MM.1S (cell line): Measurements from ENCODE around the gene BST1.

Source experiments
- EZH2 ChIP-seq: fragments of 300-600 bp; sonication (generic); optimal IDR thresholded peaks from 2 replicates; pipeline ENCODE3; 2017; ENCODE audit warnings: low read depth, mild to moderate bottlenecking, antibody characterized with exemption, low read length, mixed read lengths
- EZH2phosphoT487 ChIP-seq: fragments of 300-600 bp; sonication (generic); IDR thresholded peaks from 2 replicates; pipeline ENCODE4 v1.6.1; 2018; ENCODE audit warnings: antibody characterized with exemption, low read length
- TF ChIP-seq, protein P1 (sequence below): fragments of 300-600 bp; sonication (generic); IDR thresholded peaks from 2 replicates; pipeline ENCODE4 v1.5.1; 2016; ENCODE audit warnings: antibody characterized with exemption, low read length, mixed read lengths

DNA sequence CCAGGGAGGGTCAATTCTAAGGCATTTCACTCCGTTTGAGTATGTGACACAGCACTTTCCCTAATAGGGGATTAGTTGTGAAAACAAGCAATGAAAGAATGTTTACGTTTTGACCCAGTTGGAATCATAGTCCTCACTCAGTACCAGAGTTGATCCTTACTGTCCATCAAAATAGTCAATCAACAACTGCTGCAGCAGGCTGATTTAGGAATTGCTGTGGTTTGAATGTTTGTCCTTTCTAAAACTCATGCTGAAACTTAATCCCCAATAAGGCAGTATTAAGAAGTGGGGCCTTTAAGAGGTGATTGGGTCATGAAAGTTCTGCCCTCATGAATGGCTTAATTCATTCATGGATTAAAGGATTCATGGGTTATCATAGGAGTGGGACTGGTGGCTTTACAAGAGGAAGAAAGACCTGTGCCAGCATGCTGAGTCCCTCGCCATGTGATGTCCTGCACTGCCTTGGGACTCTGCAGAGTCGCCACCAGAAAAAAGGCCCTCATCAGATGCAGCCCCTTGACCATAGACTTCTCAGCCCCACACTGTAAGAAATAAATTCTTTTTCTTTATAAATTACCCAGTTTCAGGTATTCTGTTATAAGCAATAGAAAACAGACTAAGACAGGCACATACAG, 44.6 kb upstream of the BST1 start:
- TF ChIP-seq, protein P1, sequence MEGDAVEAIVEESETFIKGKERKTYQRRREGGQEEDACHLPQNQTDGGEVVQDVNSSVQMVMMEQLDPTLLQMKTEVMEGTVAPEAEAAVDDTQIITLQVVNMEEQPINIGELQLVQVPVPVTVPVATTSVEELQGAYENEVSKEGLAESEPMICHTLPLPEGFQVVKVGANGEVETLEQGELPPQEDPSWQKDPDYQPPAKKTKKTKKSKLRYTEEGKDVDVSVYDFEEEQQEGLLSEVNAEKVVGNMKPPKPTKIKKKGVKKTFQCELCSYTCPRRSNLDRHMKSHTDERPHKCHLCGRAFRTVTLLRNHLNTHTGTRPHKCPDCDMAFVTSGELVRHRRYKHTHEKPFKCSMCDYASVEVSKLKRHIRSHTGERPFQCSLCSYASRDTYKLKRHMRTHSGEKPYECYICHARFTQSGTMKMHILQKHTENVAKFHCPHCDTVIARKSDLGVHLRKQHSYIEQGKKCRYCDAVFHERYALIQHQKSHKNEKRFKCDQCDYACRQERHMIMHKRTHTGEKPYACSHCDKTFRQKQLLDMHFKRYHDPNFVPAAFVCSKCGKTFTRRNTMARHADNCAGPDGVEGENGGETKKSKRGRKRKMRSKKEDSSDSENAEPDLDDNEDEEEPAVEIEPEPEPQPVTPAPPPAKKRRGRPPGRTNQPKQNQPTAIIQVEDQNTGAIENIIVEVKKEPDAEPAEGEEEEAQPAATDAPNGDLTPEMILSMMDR, result no peak
- TF ChIP-seq EZH2phosphoT487 (no peak), EZH2 (no peak)
